HCT116 (cell line): ENCODE results near the gene GRK2.
A peak's percentile ranks its signal among the peaks of the same experiment; 100 is the strongest.

Source experiments
- CEBPB ChIP-seq: IDR thresholded peaks from 2 replicates; pipeline ENCODE4 v1.6.1; 2012; ENCODE audit warnings: low read depth
- EZH2 ChIP-seq: fragments of 200-600 bp; sonication (generic); IDR thresholded peaks from 2 replicates; pipeline ENCODE4 v1.6.1; 2017; ENCODE audit warnings: antibody characterized with exemption, mixed run types
- JUND ChIP-seq: IDR thresholded peaks from 2 replicates; pipeline ENCODE4 v1.6.1; 2012
- POLR2A ChIP-seq: IDR thresholded peaks from 2 replicates; pipeline ENCODE4 v1.7.0; 2011; ENCODE audit warnings: borderline replicate concordance; ENCODE audit not compliant: insufficient read depth, insufficient read length; ENCODE audit errors: extremely low read depth
- POLR2AphosphoS5 ChIP-seq: IDR thresholded peaks from 2 replicates; pipeline ENCODE4 v1.6.1; 2011; ENCODE audit warnings: mild to moderate bottlenecking, low read depth, low read length, moderate library complexity
- TF ChIP-seq, protein P1 (sequence below), 3 experiments: fragments of 200-600 bp in 1 of 3; sonication (generic) in 1 of 3; IDR thresholded peaks in 2 of 3; conservative IDR thresholded peaks in 1 of 3; 2 replicates each; pipeline ENCODE4 v1.5.1; 2012 to 2017; ENCODE audit warnings: low read depth in 2 of 3, low read length in 2 of 3, antibody characterized with exemption in 1 of 3, borderline replicate concordance in 1 of 3, control low read depth in 1 of 3, mild to moderate bottlenecking in 1 of 3, mixed read lengths in 1 of 3, mixed run types in 1 of 3, moderate library complexity in 1 of 3; ENCODE audit not compliant: insufficient read depth in 1 of 3

DNA sequence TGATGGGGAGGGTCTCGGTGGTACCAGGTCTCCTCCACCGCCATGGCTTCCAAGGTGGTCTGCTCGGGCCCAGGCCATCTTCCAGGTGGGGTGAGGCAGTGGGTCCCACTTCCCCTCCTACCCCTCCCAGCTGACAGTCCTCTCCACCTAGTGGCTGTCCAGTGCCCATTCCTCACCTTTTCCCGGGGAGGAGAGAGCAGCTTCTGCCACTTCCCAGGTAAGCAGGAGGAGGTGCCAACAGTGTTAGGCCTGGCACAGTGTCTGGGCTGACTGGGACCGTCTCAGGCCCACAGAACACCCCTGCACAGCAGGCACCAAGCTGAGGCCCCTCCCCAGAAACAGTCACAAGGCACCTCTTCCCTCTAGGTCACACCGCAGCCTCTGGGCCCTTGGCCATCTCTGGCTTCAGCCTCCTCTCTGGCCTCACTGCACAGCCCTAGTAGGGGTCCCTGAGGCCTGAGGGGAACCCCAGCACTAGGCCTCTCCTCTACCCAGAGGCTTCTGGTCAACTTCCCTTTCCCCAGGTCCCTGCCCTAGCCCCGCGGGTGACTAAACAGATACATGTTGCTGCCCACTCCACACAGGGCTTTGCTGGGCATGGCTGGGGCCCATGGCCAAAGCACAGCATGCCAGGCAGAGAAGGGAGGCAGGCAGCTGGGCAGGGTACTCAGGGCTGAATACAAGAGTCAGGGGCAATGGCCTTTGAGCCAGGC lies 20.5 kb downstream of the GRK2 start:
- TF ChIP-seq JUND (no peak), EZH2 (no peak), POLR2AphosphoS5 (no peak), CEBPB (no peak), POLR2A (no peak)
- TF ChIP-seq, protein P1, sequence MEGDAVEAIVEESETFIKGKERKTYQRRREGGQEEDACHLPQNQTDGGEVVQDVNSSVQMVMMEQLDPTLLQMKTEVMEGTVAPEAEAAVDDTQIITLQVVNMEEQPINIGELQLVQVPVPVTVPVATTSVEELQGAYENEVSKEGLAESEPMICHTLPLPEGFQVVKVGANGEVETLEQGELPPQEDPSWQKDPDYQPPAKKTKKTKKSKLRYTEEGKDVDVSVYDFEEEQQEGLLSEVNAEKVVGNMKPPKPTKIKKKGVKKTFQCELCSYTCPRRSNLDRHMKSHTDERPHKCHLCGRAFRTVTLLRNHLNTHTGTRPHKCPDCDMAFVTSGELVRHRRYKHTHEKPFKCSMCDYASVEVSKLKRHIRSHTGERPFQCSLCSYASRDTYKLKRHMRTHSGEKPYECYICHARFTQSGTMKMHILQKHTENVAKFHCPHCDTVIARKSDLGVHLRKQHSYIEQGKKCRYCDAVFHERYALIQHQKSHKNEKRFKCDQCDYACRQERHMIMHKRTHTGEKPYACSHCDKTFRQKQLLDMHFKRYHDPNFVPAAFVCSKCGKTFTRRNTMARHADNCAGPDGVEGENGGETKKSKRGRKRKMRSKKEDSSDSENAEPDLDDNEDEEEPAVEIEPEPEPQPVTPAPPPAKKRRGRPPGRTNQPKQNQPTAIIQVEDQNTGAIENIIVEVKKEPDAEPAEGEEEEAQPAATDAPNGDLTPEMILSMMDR (IDR thresholded peaks at IDR 0.05 in 2 of 3, conservative IDR thresholded peaks at IDR 0.05 in 1 of 3; ENCODE audit: borderline replicate concordance in 1 of 3, insufficient read depth in 1 of 3, low read depth in 2 of 3, low read length in 2 of 3): peak in 1 of 3 experiments; percentile 22; a peak in 2 of 6 replicates
